RWPE1 (cell line): ENCODE results near the gene BTLA.
"Not testable (repeated sequence)": the region's sequence is repeated elsewhere in the genome, so short reads cannot be mapped to it uniquely, and the experiment has no call there.

Experiments
- CTCF ChIA-PET: fragments of 350-600 bp; sonication (Branson Sonifier 250); formaldehyde crosslinking; extraction: SDS; loops from one replicate; lab custom pipeline; 2021; lab: Yijun Ruan, JAX
- POLR2A ChIA-PET: fragments of 400-600 bp; formaldehyde crosslinking; extraction: SDS; loops from one replicate; lab custom pipeline; 2020; ENCODE audit warnings: antibody characterized with exemption; ENCODE audit not compliant: low non-redundant PET; lab: Yijun Ruan, JAX
- DNase-seq: peaks from one replicate; pipeline ENCODE4 v3.0.0; 2012; ENCODE audit warnings: low spot score
- H3K27ac ChIP-seq: fragments of 450-650 bp; 2 replicates; pipeline ENCODE4 v1.5.1; 2017
- CTCF ChIP-seq: fragments of 450-650 bp; conservative IDR thresholded peaks from 2 replicates; pipeline ENCODE4 v1.5.1; 2017; ENCODE audit warnings: low read depth, mild to moderate bottlenecking

BTLA gene

GRCh38 chr3:112469671-112470070, 29.6 kb downstream of the BTLA start:
- POLR2A ChIA-PET, result no interaction called here
- CTCF ChIA-PET, result interaction anchor here (0.6 kb wide), 1 partner anchor 31 kb away, joined by 4 read pairs; no protein-coding TSS in a partner anchor
- no peak for TF ChIP-seq CTCF
- H3K27ac ChIP-seq, result no peak overlapping the region
- no peak for DNase-seq

GRCh38 chr3:112467539-112467938, 31.7 kb downstream of the BTLA start:
- CTCF ChIA-PET, result no interaction called here
- POLR2A ChIA-PET, result no interaction called here
- no peak for DNase-seq
- no peak overlapping the region for H3K27ac ChIP-seq
- no peak for TF ChIP-seq CTCF

- no peak for TF ChIP-seq CTCF
- ChIA-PET POLR2A (no interaction called here), CTCF (no interaction called here)
- no peak overlapping the region for H3K27ac ChIP-seq
- DNase-seq, result no peak
These were observed 33.3 kb downstream of the BTLA start for GRCh38 chr3:112466020-112466419.

- POLR2A ChIA-PET, result no interaction called here
- no peak for TF ChIP-seq CTCF
- CTCF ChIA-PET, result no interaction called here
- H3K27ac ChIP-seq, result no peak overlapping the region
- no peak for DNase-seq
These were observed 35.0 kb downstream of the BTLA start for GRCh38 chr3:112464264-112464663.

- no peak overlapping the region for H3K27ac ChIP-seq
- ChIA-PET POLR2A (no interaction called here), CTCF (no interaction called here)
- no peak for TF ChIP-seq CTCF
- no peak for DNase-seq
These were observed 36.0 kb downstream of the BTLA start for GRCh38 chr3:112463250-112463649.

GRCh38 chr3:112461787-112462186, 37.5 kb downstream of the BTLA start:
- POLR2A ChIA-PET, CTCF ChIA-PET, H3K27ac ChIP-seq, DNase-seq: not testable (repeated sequence)

- DNase-seq, result no peak
- CTCF ChIA-PET, result interaction anchor here (0.6 to 0.9 kb wide), 2 partner anchors 26 to 34 kb away, joined by 3 read pairs; no protein-coding TSS in a partner anchor
- H3K27ac ChIP-seq, result no peak overlapping the region
- no peak for TF ChIP-seq CTCF
- POLR2A ChIA-PET, result no interaction called here
These were observed 38.6 kb downstream of the BTLA start for GRCh38 chr3:112460519-112461195.
